Measurements from ENCODE around the gene FAM171A2. TPM values are rescaled to one million over a fixed set of nuclear protein-coding genes. Genes with fewer than 3 reads are reported as not detected.

The FAM171A2 gene
- polyA plus RNA-seq, 3 donors: not detected

GRCh38 chr17:44378171-44378705 is 14.6 kb upstream of the FAM171A2 start:
- Histone ChIP-seq H3K4me2 (replicated peaks; ENCODE audit: extremely low read depth, low read length, poor library complexity, severe bottlenecking) (no peak overlapping the region), H3K4me3 (replicated peaks in 1 of 3; ENCODE audit: low read depth in 2 of 3, low read length in 3 of 3) (no peak overlapping the region), H2AFZ (ENCODE audit: insufficient read depth, low read depth, low read length, poor library complexity, severe bottlenecking) (no peak overlapping the region), H3K79me2 (ENCODE audit: insufficient read depth, low read length) (no peaks in the 10 kb centered on the region), H3K9me3 (replicated peaks in 1 of 2; ENCODE audit: control insufficient read depth in 1 of 2, insufficient read depth in 1 of 2, low read length in 2 of 2) (no peaks in the 10 kb centered on the region), H3K27ac (ENCODE audit: low read depth in 1 of 2, low read length in 2 of 2) (no peak overlapping the region), H4K20me1 (ENCODE audit: insufficient read depth, low read length) (no peaks in the 10 kb centered on the region), H3K9ac (ENCODE audit: insufficient read depth, low read length, poor library complexity, severe bottlenecking) (no peak overlapping the region), H3K4me1 (ENCODE audit: control insufficient read depth in 1 of 2, insufficient read depth in 2 of 2, low read length in 2 of 2) (no peaks in the 10 kb centered on the region), H3K36me3 (replicated peaks in 1 of 2; ENCODE audit: control insufficient read depth in 1 of 2, insufficient read depth in 2 of 2, low read length in 2 of 2) (no peaks in the 10 kb centered on the region), H3K27me3 (ENCODE audit: control insufficient read depth in 2 of 2, insufficient read depth in 2 of 2, low read length in 2 of 2) (peaks cover 0 to 10% of the 10 kb centered on the region in 2 donors)
- TF ChIP-seq, protein P1, sequence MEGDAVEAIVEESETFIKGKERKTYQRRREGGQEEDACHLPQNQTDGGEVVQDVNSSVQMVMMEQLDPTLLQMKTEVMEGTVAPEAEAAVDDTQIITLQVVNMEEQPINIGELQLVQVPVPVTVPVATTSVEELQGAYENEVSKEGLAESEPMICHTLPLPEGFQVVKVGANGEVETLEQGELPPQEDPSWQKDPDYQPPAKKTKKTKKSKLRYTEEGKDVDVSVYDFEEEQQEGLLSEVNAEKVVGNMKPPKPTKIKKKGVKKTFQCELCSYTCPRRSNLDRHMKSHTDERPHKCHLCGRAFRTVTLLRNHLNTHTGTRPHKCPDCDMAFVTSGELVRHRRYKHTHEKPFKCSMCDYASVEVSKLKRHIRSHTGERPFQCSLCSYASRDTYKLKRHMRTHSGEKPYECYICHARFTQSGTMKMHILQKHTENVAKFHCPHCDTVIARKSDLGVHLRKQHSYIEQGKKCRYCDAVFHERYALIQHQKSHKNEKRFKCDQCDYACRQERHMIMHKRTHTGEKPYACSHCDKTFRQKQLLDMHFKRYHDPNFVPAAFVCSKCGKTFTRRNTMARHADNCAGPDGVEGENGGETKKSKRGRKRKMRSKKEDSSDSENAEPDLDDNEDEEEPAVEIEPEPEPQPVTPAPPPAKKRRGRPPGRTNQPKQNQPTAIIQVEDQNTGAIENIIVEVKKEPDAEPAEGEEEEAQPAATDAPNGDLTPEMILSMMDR (IDR thresholded peaks at IDR 0.05): no peak
- Mint-ChIP-seq H3K27me3 (ENCODE audit: low read depth in 3 of 3) (peaks cover 10 to 32% (median 19%) of the 10 kb centered on the region in 3 donors), H3K4me1 (no peaks in the 10 kb centered on the region), H3K4me3 (no peak overlapping the region), H3K36me3 (no peaks in the 10 kb centered on the region), H3K9me3 (peaks cover 0 to 2% (median 0%) of the 10 kb centered on the region in 7 donors), H3K27ac (no peak overlapping the region)
- DNase-seq: no peak
- intact Hi-C loops (cut with micrococcal nuclease): no loop called here
- 94% methylated on average over 5 of the region's 14 CpGs for WGBS (ENCODE audit: insufficient coverage)

DNA sequence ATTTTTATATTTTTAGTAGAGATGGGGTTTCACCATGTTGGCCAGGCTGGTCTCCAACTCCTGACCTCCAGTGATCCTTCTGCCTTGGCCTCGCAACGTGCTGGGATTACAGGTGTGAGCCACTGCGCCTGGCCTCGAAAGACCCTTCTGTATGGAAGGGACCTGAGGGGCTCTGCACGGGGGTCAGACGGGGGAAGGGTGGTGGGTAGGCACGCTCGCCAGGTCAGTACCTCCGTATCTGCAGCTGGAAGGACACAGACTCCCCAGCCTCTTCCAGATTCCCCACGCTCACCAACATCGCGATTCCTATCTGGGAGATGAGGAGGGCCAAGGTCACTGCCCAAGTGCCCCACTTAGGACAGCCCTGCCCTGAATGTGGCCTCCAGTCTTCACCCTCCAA is 13.1 kb upstream of the FAM171A2 start:
- peaks cover 0 to 8% of the 10 kb centered on the region in 2 donors for H3K27me3 ChIP-seq (ENCODE audit: control insufficient read depth in 2 of 2, insufficient read depth in 2 of 2, low read length in 2 of 2)
- no peaks in the 10 kb centered on the region for H3K4me1 ChIP-seq (ENCODE audit: control insufficient read depth in 1 of 2, insufficient read depth in 2 of 2, low read length in 2 of 2)
- H3K4me1 Mint-ChIP-seq: no peaks in the 10 kb centered on the region
- DNase-seq: no peak
- WGBS (ENCODE audit: insufficient coverage): 84% methylated on average over 7 of the region's 12 CpGs
- H3K36me3 Mint-ChIP-seq: no peaks in the 10 kb centered on the region
- H3K79me2 ChIP-seq (ENCODE audit: insufficient read depth, low read length): no peaks in the 10 kb centered on the region
- H3K36me3 ChIP-seq (replicated peaks in 1 of 2; ENCODE audit: control insufficient read depth in 1 of 2, insufficient read depth in 2 of 2, low read length in 2 of 2): no peaks in the 10 kb centered on the region
- H3K4me3 ChIP-seq (replicated peaks in 1 of 3; ENCODE audit: low read depth in 2 of 3, low read length in 3 of 3): no peak overlapping the region
- H4K20me1 ChIP-seq (ENCODE audit: insufficient read depth, low read length): no peaks in the 10 kb centered on the region
- H2AFZ ChIP-seq (ENCODE audit: insufficient read depth, low read depth, low read length, poor library complexity, severe bottlenecking): no peak overlapping the region
- H3K27me3 Mint-ChIP-seq (ENCODE audit: low read depth in 3 of 3): peaks cover 12 to 29% (median 19%) of the 10 kb centered on the region in 3 donors
- H3K9ac ChIP-seq (ENCODE audit: insufficient read depth, low read length, poor library complexity, severe bottlenecking): no peak overlapping the region
- H3K9me3 Mint-ChIP-seq: peaks cover 0 to 2% (median 0%) of the 10 kb centered on the region in 7 donors
- TF ChIP-seq, protein P1 (IDR thresholded peaks at IDR 0.05): no peak
- no peak overlapping the region for H3K27ac ChIP-seq (ENCODE audit: low read depth in 1 of 2, low read length in 2 of 2)
- no peak overlapping the region for H3K27ac Mint-ChIP-seq
- H3K4me2 ChIP-seq (replicated peaks; ENCODE audit: extremely low read depth, low read length, poor library complexity, severe bottlenecking): no peak overlapping the region
- H3K4me3 Mint-ChIP-seq: no peak overlapping the region
- intact Hi-C loops (cut with micrococcal nuclease): no loop called here
- no peaks in the 10 kb centered on the region for H3K9me3 ChIP-seq (replicated peaks in 1 of 2; ENCODE audit: control insufficient read depth in 1 of 2, insufficient read depth in 1 of 2, low read length in 2 of 2)

Data from CD14-positive monocyte (primary cell).